HG03565 (cell line): ENCODE data around the gene ST8SIA5.

Source experiments
- ATAC-seq: cut with Tn5 transposase; IDR thresholded peaks from one replicate; pipeline ENCODE4 v1.9.1; 2021; ENCODE audit warnings: mild to moderate bottlenecking, moderate library complexity; ENCODE audit not compliant: unreplicated experiment

The ST8SIA5 gene

GRCh38 chr18:46748466-46748865, 8.4 kb downstream of the ST8SIA5 start:
- no peak for ATAC-seq

- ATAC-seq: no peak
Observed at GRCh38 chr18:46740046-46740445, 16.8 kb downstream of the ST8SIA5 start.

- no peak for ATAC-seq
Observed at GRCh38 chr18:46738491-46738890, 18.4 kb downstream of the ST8SIA5 start.

- no peak for ATAC-seq
Observed at GRCh38 chr18:46736736-46737135, 20.1 kb downstream of the ST8SIA5 start.

- no peak for ATAC-seq
Observed at GRCh38 chr18:46736135-46736534, 20.7 kb downstream of the ST8SIA5 start.

- ATAC-seq: no peak
Observed at GRCh38 chr18:46734981-46735380, 21.9 kb downstream of the ST8SIA5 start.

GRCh38 chr18:46733872-46734271, 23.0 kb downstream of the ST8SIA5 start:
- no peak for ATAC-seq

- ATAC-seq: no peak
Observed at GRCh38 chr18:46732801-46733200, 24.1 kb downstream of the ST8SIA5 start.

GRCh38 chr18:46732201-46732600, 24.7 kb downstream of the ST8SIA5 start:
- no peak for ATAC-seq

- ATAC-seq: no peak
Observed at GRCh38 chr18:46731316-46731715, 25.5 kb downstream of the ST8SIA5 start.

- ATAC-seq: no peak
Observed at GRCh38 chr18:46728219-46728930, 28.5 kb downstream of the ST8SIA5 start.

- no peak for ATAC-seq
Observed at GRCh38 chr18:46727177-46727576, 29.7 kb downstream of the ST8SIA5 start.

GRCh38 chr18:46725310-46725709, 31.5 kb downstream of the ST8SIA5 start:
- ATAC-seq: no peak

GRCh38 chr18:46723856-46724415, 32.9 kb downstream of the ST8SIA5 start:
- ATAC-seq: no peak

GRCh38 chr18:46722051-46722450, 34.8 kb downstream of the ST8SIA5 start:
- no peak for ATAC-seq

- no peak for ATAC-seq
Observed at GRCh38 chr18:46721331-46721730, 35.5 kb downstream of the ST8SIA5 start.

- no peak for ATAC-seq
Observed at GRCh38 chr18:46720521-46720920, 36.3 kb downstream of the ST8SIA5 start.

- no peak for ATAC-seq
Observed at GRCh38 chr18:46720092-46720491, 36.8 kb downstream of the ST8SIA5 start.

- ATAC-seq: no peak
Observed at GRCh38 chr18:46719388-46719787, 37.5 kb downstream of the ST8SIA5 start.

- ATAC-seq: no peak
Observed at GRCh38 chr18:46718501-46719341, 38.1 kb downstream of the ST8SIA5 start.

- no peak for ATAC-seq
Observed at GRCh38 chr18:46716827-46717226, 40.0 kb downstream of the ST8SIA5 start.

- ATAC-seq: no peak
Observed at GRCh38 chr18:46716336-46716735, 40.5 kb downstream of the ST8SIA5 start.
